ENCODE data around the gene LRRTM4.

The LRRTM4 gene

GRCh38 chr2:77005522-77005921 lies 516.7 kb downstream of the LRRTM4 start:
- no peak for TF ChIP-seq CTCF (IDR thresholded peaks at IDR 0.05; ENCODE audit: insufficient read depth, low read depth, low read length, missing control alignments)
- peak; percentile 15 for DNase-seq (ENCODE audit: low read depth)
- no peak overlapping the region for H3K4me3 ChIP-seq (ENCODE audit: low read depth, low read length)

GRCh38 chr2:77001895-77002294 lies 520.3 kb downstream of the LRRTM4 start:
- no peak overlapping the region for H3K4me3 ChIP-seq (ENCODE audit: low read depth, low read length)
- TF ChIP-seq CTCF (IDR thresholded peaks at IDR 0.05; ENCODE audit: insufficient read depth, low read depth, low read length, missing control alignments) = no peak
- no peak for DNase-seq (ENCODE audit: low read depth)

DNA sequence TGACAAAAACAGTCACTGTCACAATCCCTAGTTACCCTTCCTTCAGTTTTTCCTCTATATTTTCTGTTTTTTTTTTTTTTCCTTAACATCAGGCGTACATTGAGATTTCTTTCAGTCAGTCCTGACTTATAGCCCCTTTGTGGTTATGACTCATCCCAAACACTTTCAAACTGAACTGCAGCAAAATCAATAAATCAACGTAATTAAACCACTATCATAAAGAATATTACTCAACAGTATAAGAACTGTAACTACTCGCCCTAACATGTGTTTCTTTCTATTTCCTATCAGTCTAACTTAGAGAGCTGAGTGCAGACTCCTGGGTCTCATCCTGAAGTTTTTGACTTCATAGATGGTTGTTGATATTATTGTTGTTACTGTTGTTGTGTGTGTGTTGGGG lies 523.5 kb downstream of the LRRTM4 start:
- no peak overlapping the region for H3K4me3 ChIP-seq (ENCODE audit: low read depth, low read length)
- DNase-seq (ENCODE audit: low read depth) = no peak
- no peak for TF ChIP-seq CTCF (IDR thresholded peaks at IDR 0.05; ENCODE audit: insufficient read depth, low read depth, low read length, missing control alignments)

DNA sequence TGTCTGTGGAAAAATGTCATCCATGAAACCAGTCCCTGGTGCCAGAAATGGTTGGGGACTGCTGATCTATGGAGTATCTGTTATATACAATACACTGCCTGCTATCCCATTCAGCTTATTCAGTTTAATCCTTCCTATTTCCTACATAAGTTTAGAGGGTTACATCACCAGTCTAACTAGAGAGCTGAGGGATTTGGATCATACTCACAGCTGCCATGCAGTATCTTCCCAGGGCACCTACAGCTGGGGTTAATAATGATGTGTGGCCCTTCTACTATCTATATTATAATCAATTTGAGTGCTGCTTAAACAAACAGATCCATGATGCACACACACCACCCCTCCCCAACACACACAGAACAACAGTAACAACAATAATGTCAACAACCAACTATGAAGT lies 524.0 kb downstream of the LRRTM4 start:
- TF ChIP-seq CTCF (IDR thresholded peaks at IDR 0.05; ENCODE audit: insufficient read depth, low read depth, low read length, missing control alignments) = no peak
- no peak overlapping the region for H3K4me3 ChIP-seq (ENCODE audit: low read depth, low read length)
- no peak for DNase-seq (ENCODE audit: low read depth)

DNA sequence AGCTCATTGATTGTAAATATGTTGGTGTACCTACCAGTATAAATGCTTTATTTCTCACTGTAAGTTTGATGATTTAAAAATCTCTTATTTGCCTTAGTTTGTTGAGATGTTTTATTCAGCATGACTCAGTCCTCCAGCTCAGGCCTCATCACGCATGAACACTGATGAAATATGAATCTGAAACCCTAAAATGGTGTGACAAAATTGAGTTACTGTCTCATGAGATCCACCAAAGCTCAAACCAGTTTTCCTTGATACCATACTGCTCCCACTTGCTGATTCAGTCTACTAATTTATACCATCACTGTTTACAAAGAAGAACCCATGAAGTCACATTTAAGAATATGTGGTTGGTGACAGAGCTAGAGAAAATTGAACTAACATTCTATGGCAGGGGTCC lies 524.9 kb downstream of the LRRTM4 start:
- no peak for TF ChIP-seq CTCF (IDR thresholded peaks at IDR 0.05; ENCODE audit: insufficient read depth, low read depth, low read length, missing control alignments)
- DNase-seq (ENCODE audit: low read depth) = no peak
- no peak overlapping the region for H3K4me3 ChIP-seq (ENCODE audit: low read depth, low read length)

DNA sequence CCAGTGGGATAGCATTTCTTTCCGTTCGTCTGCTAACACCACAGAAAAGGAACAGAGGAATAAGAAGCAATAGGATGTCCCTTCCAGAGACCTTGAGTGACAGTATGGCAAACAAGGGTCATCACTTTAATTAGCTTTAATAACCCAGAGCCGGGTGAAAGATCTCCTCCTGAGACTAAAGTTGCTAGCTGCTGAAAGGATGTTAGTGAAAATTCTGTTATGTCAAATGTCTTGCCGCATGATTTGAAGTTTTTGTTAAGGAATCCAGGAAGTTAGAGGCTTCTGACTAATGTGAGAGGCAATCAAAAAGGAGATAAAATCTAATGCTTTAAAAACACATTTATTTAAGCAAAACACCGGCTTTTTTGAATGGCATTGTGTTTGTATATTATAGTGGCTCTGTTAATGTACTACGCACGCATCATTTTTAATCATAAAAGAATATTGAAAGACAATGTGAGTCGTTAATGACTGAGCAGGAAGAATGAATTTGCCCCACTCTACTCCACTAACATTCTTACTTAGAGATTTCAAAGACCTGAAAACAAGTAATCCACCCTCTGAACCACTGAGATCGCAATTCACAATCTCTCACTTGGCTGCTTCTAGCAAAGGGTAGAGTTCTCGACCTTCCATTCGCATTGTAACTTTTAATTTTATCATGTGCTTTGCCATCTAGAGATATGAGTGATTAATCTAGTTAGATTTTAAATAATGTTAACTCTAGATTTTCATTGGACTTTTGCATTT lies 536.6 kb downstream of the LRRTM4 start:
- no peak for DNase-seq (ENCODE audit: low read depth)
- H3K4me3 ChIP-seq (ENCODE audit: low read depth, low read length) = no peak overlapping the region
- no peak for TF ChIP-seq CTCF (IDR thresholded peaks at IDR 0.05; ENCODE audit: insufficient read depth, low read depth, low read length, missing control alignments)

DNA sequence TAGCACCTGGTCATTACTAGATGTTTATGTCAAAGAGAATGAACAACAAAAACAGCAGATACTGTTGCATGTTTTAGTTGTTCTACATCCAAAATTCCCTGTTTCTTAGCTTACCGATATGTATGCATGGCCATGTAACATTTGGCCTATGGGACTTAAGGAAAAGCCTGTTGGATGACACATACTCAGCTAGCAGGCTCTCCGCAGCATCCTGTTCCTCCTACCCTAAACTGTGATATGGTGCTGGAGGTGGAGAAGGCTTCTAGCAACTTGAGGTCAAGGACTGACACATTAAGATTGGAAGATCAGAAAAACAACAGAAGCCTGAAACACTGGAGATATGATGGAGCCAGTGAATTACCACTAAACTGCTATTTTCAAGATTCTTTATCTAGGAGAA lies 537.8 kb downstream of the LRRTM4 start:
- TF ChIP-seq CTCF (IDR thresholded peaks at IDR 0.05; ENCODE audit: insufficient read depth, low read depth, low read length, missing control alignments) = no peak
- no peak for DNase-seq (ENCODE audit: low read depth)
- H3K4me3 ChIP-seq (ENCODE audit: low read depth, low read length) = no peak overlapping the region
